Measurements from ENCODE around the gene ZNF766. TPM values are rescaled to one million over a fixed set of nuclear protein-coding genes. Genes with fewer than 3 reads are reported as not detected.

ZNF766 gene
- total RNA-seq, 4 donors from 2014 or later: 1.1 to 34.2 (median 6.8) TPM

DNA sequence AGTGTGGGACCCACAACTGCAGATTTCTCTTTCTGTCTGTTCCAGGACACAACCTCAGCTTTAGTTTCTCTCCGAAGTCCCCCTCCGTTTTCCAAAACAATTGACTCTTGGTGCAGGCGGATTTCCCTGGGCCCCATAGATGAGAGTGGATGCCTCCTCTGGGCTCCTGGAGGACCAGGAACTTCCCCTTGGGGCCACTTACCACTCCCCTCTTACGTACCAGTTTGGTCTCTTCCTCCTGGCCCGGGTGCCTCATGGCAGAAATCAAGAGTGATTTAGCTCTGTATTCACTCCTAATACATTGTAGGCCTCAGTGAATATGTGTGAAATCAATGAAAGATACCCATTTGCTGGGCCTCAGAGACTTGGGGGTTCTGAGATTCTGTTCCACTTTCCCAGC, 45.2 kb upstream of the ZNF766 start:
- Histone ChIP-seq H3K27me3 (no peaks in the 10 kb centered on the region), H3K9me3 (no peaks in the 10 kb centered on the region), H3K4me3 (no peak overlapping the region), H3K27ac (no peak overlapping the region), H3K36me3 (peaks cover 0 to 88% (median 40%) of the 10 kb centered on the region in 4 donors), H3K4me1 (no peaks in the 10 kb centered on the region)
- WGBS, 2 donors (ENCODE audit: low coverage in 1 of 2): 92 to 100% methylated on average over 2 to 5 of the region's 5 CpGs
- intact Hi-C loops (cut with DNase I; ENCODE audit: low total_unique reads): loop anchor here (1.0 kb wide), 1 partner anchor 21 kb away; no protein-coding TSS in a partner anchor
- TF ChIP-seq, protein P1, sequence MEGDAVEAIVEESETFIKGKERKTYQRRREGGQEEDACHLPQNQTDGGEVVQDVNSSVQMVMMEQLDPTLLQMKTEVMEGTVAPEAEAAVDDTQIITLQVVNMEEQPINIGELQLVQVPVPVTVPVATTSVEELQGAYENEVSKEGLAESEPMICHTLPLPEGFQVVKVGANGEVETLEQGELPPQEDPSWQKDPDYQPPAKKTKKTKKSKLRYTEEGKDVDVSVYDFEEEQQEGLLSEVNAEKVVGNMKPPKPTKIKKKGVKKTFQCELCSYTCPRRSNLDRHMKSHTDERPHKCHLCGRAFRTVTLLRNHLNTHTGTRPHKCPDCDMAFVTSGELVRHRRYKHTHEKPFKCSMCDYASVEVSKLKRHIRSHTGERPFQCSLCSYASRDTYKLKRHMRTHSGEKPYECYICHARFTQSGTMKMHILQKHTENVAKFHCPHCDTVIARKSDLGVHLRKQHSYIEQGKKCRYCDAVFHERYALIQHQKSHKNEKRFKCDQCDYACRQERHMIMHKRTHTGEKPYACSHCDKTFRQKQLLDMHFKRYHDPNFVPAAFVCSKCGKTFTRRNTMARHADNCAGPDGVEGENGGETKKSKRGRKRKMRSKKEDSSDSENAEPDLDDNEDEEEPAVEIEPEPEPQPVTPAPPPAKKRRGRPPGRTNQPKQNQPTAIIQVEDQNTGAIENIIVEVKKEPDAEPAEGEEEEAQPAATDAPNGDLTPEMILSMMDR (IDR thresholded peaks at IDR 0.05): no peak
- TF ChIP-seq EP300 (IDR thresholded peaks at IDR 0.05; ENCODE audit: low read depth) (no peak), POLR2A (IDR thresholded peaks at IDR 0.05) (no peak), POLR2AphosphoS5 (IDR thresholded peaks at IDR 0.05) (no peak)
- no peak for DNase-seq
- in situ Hi-C loops (cut with MboI; ENCODE audit: low pct_ligation_motif_present in 1 of 4, low pct_unique_long_range_greater_than_20kb in 1 of 4, low sequenced_read_pairs in 3 of 4): no loop called here

DNA sequence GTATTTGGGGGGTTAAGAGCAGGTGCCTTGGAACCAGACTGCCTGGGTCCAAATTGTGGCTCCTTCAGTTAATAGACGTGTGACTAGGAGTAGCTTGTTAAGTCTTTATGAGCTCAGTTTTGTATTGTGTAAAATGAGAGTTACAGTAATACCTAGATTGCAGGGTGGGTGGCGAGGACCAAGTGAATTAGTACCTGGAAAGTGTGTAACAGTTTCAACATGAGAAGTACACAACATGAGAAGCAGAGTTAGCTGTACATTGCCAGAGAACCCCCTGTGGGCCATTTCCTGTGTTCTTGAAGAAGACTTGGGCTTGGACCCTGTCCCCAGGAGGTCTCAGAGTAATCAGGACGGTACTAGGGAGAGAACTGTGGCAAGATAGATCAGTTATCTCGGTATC, 42.7 kb upstream of the ZNF766 start:
- intact Hi-C loops (cut with DNase I; ENCODE audit: low total_unique reads) (no loop called here), in situ Hi-C loops (cut with MboI; ENCODE audit: low pct_ligation_motif_present in 1 of 4, low pct_unique_long_range_greater_than_20kb in 1 of 4, low sequenced_read_pairs in 3 of 4) (no loop called here)
- Histone ChIP-seq H3K4me3 (no peak overlapping the region), H3K4me1 (no peaks in the 10 kb centered on the region), H3K36me3 (peaks cover 0 to 64% (median 26%) of the 10 kb centered on the region in 4 donors), H3K27ac (no peak overlapping the region), H3K27me3 (no peaks in the 10 kb centered on the region), H3K9me3 (no peaks in the 10 kb centered on the region)
- TF ChIP-seq POLR2AphosphoS5 (IDR thresholded peaks at IDR 0.05): no peak
- TF ChIP-seq, protein P1 (IDR thresholded peaks at IDR 0.05): no peak
- TF ChIP-seq EP300 (IDR thresholded peaks at IDR 0.05; ENCODE audit: low read depth): no peak
- no peak for TF ChIP-seq POLR2A (IDR thresholded peaks at IDR 0.05)
- WGBS, 2 donors (ENCODE audit: low coverage in 1 of 2): 75 to 94% methylated on average over 2 to 4 of the region's 4 CpGs
- no peak for DNase-seq

DNA sequence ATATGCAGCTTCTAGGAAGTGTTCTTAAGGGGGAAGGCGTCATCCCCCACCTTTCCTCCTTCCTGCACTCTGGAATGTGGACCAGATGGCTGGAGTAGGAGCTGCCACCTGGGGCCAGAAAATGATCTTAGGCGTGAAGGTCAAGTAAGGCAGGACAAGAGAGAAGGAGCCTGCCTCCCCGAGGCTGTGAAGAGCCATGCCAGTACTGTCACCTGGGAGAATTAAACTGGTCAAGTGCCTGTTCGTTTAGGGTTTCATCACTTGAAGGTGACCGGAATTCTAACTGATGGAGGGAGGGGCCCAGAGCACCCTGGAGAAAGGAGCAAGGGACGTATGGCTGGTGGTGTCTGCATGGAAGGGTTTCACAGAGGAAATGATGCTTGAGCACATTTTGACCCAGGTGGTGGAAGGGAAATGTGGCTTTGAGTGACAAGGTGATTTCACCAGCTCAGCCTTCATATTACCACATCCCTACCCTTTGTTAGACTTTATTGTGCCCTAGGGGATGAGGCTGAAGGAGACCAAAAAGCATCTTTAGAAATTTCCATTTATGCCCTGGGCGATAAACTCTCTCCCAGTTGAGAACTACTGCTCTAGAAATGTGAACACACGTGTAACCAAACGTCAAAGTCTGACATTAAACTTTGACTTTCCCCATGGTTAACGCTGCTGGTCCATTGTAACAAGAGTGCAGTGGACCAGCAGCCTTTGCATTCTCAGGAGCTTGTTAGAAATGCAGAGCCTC, 42.0 kb upstream of the ZNF766 start:
- no peaks in the 10 kb centered on the region for H3K9me3 ChIP-seq
- in situ Hi-C loops (cut with MboI; ENCODE audit: low pct_ligation_motif_present in 1 of 4, low pct_unique_long_range_greater_than_20kb in 1 of 4, low sequenced_read_pairs in 3 of 4): no loop called here
- intact Hi-C loops (cut with DNase I; ENCODE audit: low total_unique reads): no loop called here
- WGBS, 2 donors (ENCODE audit: low coverage in 1 of 2): 83% methylated on average over 4 to 10 of the region's 10 CpGs
- no peak overlapping the region for H3K27ac ChIP-seq
- TF ChIP-seq EP300 (IDR thresholded peaks at IDR 0.05; ENCODE audit: low read depth): no peak
- no peak for TF ChIP-seq POLR2AphosphoS5 (IDR thresholded peaks at IDR 0.05)
- TF ChIP-seq, protein P1 (IDR thresholded peaks at IDR 0.05): no peak
- TF ChIP-seq POLR2A (IDR thresholded peaks at IDR 0.05): no peak
- H3K36me3 ChIP-seq: peaks cover 0 to 56% (median 22%) of the 10 kb centered on the region in 4 donors
- DNase-seq: no peak
- H3K4me1 ChIP-seq: no peaks in the 10 kb centered on the region
- H3K27me3 ChIP-seq: no peaks in the 10 kb centered on the region
- no peak overlapping the region for H3K4me3 ChIP-seq

DNA sequence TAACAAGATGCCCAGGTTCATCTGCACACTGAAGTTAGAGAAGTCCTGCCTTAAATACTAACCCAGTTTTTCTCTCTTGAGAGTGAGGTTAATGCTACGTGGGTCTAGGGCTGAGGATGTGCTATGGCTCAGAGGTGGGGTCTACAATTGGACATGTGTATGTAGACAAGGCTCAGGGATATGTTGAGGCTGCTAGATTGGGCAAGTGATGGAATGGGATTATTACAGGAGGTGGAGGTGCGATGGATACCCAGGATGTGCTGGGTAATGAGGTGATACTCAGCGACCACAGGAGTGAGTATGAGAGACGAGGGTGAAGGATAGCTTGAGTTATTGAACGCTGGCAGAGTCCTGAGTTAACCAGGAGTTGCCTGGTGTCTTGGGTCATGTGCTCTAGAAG, 41.4 kb upstream of the ZNF766 start:
- 87 to 92% methylated on average over 3 to 5 of the region's 5 CpGs for WGBS, 2 donors (ENCODE audit: low coverage in 1 of 2)
- Histone ChIP-seq H3K27me3 (no peaks in the 10 kb centered on the region), H3K9me3 (no peaks in the 10 kb centered on the region), H3K27ac (no peak overlapping the region), H3K36me3 (peaks cover 0 to 50% (median 19%) of the 10 kb centered on the region in 4 donors), H3K4me1 (no peaks in the 10 kb centered on the region), H3K4me3 (no peak overlapping the region)
- in situ Hi-C loops (cut with MboI; ENCODE audit: low pct_ligation_motif_present in 1 of 4, low pct_unique_long_range_greater_than_20kb in 1 of 4, low sequenced_read_pairs in 3 of 4): no loop called here
- no peak for DNase-seq
- TF ChIP-seq POLR2A (IDR thresholded peaks at IDR 0.05) (no peak), EP300 (IDR thresholded peaks at IDR 0.05; ENCODE audit: low read depth) (no peak), POLR2AphosphoS5 (IDR thresholded peaks at IDR 0.05) (no peak)
- TF ChIP-seq, protein P1 (IDR thresholded peaks at IDR 0.05): no peak
- intact Hi-C loops (cut with DNase I; ENCODE audit: low total_unique reads): no loop called here
